ENCODE data around the gene SCYGR6.
"Not testable (repeated sequence)": the region's sequence is repeated elsewhere in the genome, so short reads cannot be mapped to it uniquely, and the experiment has no call there.

The SCYGR6 gene

GRCh38 chr2:227761740-227762476, 37.4 kb upstream of the SCYGR6 start:
- no peak for TF ChIP-seq CTCF (conservative IDR thresholded peaks at IDR 0.05)

GRCh38 chr2:227759411-227760118, 35.0 kb upstream of the SCYGR6 start:
- TF ChIP-seq CTCF (conservative IDR thresholded peaks at IDR 0.05): no peak
- peak overlapping the region; percentile 89; the same call in 1 of the 2 replicates for H3K27ac ChIP-seq

More at GRCh38 chr2:227761740-227762476, 37.4 kb upstream of the SCYGR6 start:
- H3K27ac ChIP-seq: peak overlapping the region; percentile 89

GRCh38 chr2:227756261-227756660, 31.7 kb upstream of the SCYGR6 start:
- H3K27ac ChIP-seq: not testable (repeated sequence)

- no peak for TF ChIP-seq CTCF (conservative IDR thresholded peaks at IDR 0.05)
- no peak overlapping the region for H3K27ac ChIP-seq
These were observed 23.5 kb upstream of the SCYGR6 start for GRCh38 chr2:227748079-227748478.

- no peak for TF ChIP-seq CTCF (conservative IDR thresholded peaks at IDR 0.05)
- no peak within 1 kb of the TSS for H3K27ac ChIP-seq
These were observed 21.0 kb upstream of the SCYGR6 start, which contains the start of gene SCYGR8 for GRCh38 chr2:227745594-227745993. TSS of gene SCYGR8 (plus strand) at chr2:227745894. CDS start at chr2:227745894, 0 bp downstream.

GRCh38 chr2:227740705-227741104, 16.1 kb upstream of the SCYGR6 start:
- not testable (repeated sequence) for H3K27ac ChIP-seq

- H3K27ac ChIP-seq: no peak overlapping the region
- TF ChIP-seq CTCF (conservative IDR thresholded peaks at IDR 0.05): no peak
These were observed 14.8 kb upstream of the SCYGR6 start for GRCh38 chr2:227739351-227739750.

GRCh38 chr2:227728035-227728434, 3.5 kb upstream of the SCYGR6 start, which contains the start of gene SCYGR7:
TSS of gene SCYGR7 (plus strand) at chr2:227728335. CDS start at chr2:227728335, 0 bp downstream.
- no peak within 1 kb of the TSS for H3K27ac ChIP-seq
- no peak for TF ChIP-seq CTCF (conservative IDR thresholded peaks at IDR 0.05)

- H3K27ac ChIP-seq: peak overlapping the region; percentile 34
These were observed 1.7 kb downstream of the SCYGR6 start for GRCh38 chr2:227722821-227723220.
